HepG2 (cell line): ENCODE data around the gene RAB17. TPM values are rescaled to one million over a fixed set of nuclear protein-coding genes. Genes with fewer than 3 reads are reported as not detected.

Experiments used
- CREB3 ChIP-seq: sonication (generic); formaldehyde crosslinking; IDR thresholded peaks from 2 replicates; pipeline ENCODE4 v1.5.0; 2020; ENCODE audit warnings: missing genetic modification reagents
- GPN1 ChIP-seq: sonication (generic); formaldehyde crosslinking; IDR thresholded peaks from 2 replicates; pipeline ENCODE4 v1.5.1; 2020; ENCODE audit warnings: missing genetic modification reagents, borderline replicate concordance
- HOXA7 ChIP-seq: sonication (generic); formaldehyde crosslinking; IDR thresholded peaks from 2 replicates; pipeline ENCODE4 v1.8.1; 2022; ENCODE audit warnings: mild to moderate bottlenecking, missing genetic modification reagents, moderate library complexity
- KLF13 ChIP-seq: sonication (generic); formaldehyde crosslinking; IDR thresholded peaks from 2 replicates; pipeline ENCODE4 v1.4.0; 2020; ENCODE audit warnings: mild to moderate bottlenecking, missing genetic modification reagents
- MTF2 ChIP-seq: sonication (generic); formaldehyde crosslinking; IDR thresholded peaks from 2 replicates; pipeline ENCODE4 v1.5.0; 2020; ENCODE audit warnings: missing genetic modification reagents, borderline replicate concordance
- NFE2L1 ChIP-seq: sonication (generic); formaldehyde crosslinking; IDR thresholded peaks from 2 replicates; pipeline ENCODE4 v1.4.0; 2020; ENCODE audit warnings: missing genetic modification reagents, mild to moderate bottlenecking, borderline replicate concordance
- SALL1 ChIP-seq: sonication (generic); formaldehyde crosslinking; IDR thresholded peaks from 2 replicates; pipeline ENCODE4 v1.8.0; 2022; ENCODE audit warnings: mild to moderate bottlenecking, missing genetic modification reagents
- ZNF143 ChIP-seq: sonication (generic); formaldehyde crosslinking; IDR thresholded peaks from 2 replicates; pipeline ENCODE4 v1.4.0; 2020; ENCODE audit warnings: missing genetic modification reagents
- ZNF18 ChIP-seq: sonication (generic); formaldehyde crosslinking; IDR thresholded peaks from 2 replicates; pipeline ENCODE4 v1.8.0; 2022; ENCODE audit warnings: mild to moderate bottlenecking, missing genetic modification reagents; ENCODE audit not compliant: insufficient replicate concordance
- ZNF407 ChIP-seq: sonication (generic); formaldehyde crosslinking; IDR thresholded peaks from one replicate; pipeline ENCODE4 v1.5.1; 2020; ENCODE audit warnings: mild to moderate bottlenecking, missing genetic modification reagents; ENCODE audit errors: not compliant biosample characterization
- ZNF513 ChIP-seq: sonication (generic); formaldehyde crosslinking; conservative IDR thresholded peaks from 2 replicates; pipeline ENCODE4 v1.5.0; 2020; ENCODE audit warnings: missing genetic modification reagents
- ZNF530 ChIP-seq: sonication (generic); formaldehyde crosslinking; IDR thresholded peaks from 2 replicates; pipeline ENCODE4 v1.5.0; 2020; ENCODE audit warnings: low read depth, mild to moderate bottlenecking, missing genetic modification reagents
- ZNF570 ChIP-seq: sonication (generic); formaldehyde crosslinking; IDR thresholded peaks from 2 replicates; pipeline ENCODE4 v1.4.0; 2020; ENCODE audit warnings: mild to moderate bottlenecking, missing genetic modification reagents, borderline replicate concordance
- ZNF75D ChIP-seq: sonication (generic); formaldehyde crosslinking; IDR thresholded peaks from 2 replicates; pipeline ENCODE4 v1.8.1; 2023; ENCODE audit warnings: missing genetic modification reagents, mild to moderate bottlenecking, borderline replicate concordance
- ZNF816 ChIP-seq: sonication (generic); formaldehyde crosslinking; IDR thresholded peaks from 2 replicates; pipeline ENCODE4 v1.8.0; 2022; ENCODE audit warnings: missing genetic modification reagents, mild to moderate bottlenecking, borderline replicate concordance
- polyA plus RNA-seq, 8 experiments: library from polyadenylated mRNA; depleted of rRNA in 3 of 8; stranded (reverse) in 7 of 8; unstranded in 1 of 8; fragments of >200 nt; fragmentation: Illumina TruSeq in 4 of 8; extraction: Trizol in 4 of 8; gene quantifications; 2 replicates each; pipeline versions ENCODE4 v1.2.1 to v1.2.3, GENCODE V29; 2011 to 2016; ENCODE audit warnings: low read depth in 4 of 8, missing spikeins in 1 of 8, mixed read lengths in 1 of 8; ENCODE audit not compliant: insufficient read depth in 1 of 8
- total RNA-seq, 5 experiments: library from RNA; depleted of rRNA; stranded (reverse); fragments of >200 nt; fragmentation: Illumina TruSeq; extraction: Trizol; gene quantifications; 2 replicates each; pipeline ENCODE4 v1.2.3, GENCODE V29; 2016; ENCODE audit warnings: low read depth in 1 of 5

Gene RAB17
- total and polyA plus RNA-seq, 2 of the 13 experiments (the other 11 are each of a cell fraction or from before 2014, with no cell fraction given) = 68.0 to 124 TPM

GRCh38 chr2:237581751-237582746 is 8.5 kb downstream of the RAB17 start (continued):
- no peak for TF ChIP-seq KLF13 (CRISPR knock-in tag)
- TF ChIP-seq HOXA7 (CRISPR knock-in tag) = no peak
- TF ChIP-seq ZNF513 (CRISPR knock-in tag) = 0 out of 2 replicates have a peak, but pooled peaks have one; percentile 36
- TF ChIP-seq SALL1 (CRISPR knock-in tag) = peak; percentile 71
- TF ChIP-seq CREB3 (CRISPR knock-in tag) = no peak
- TF ChIP-seq ZNF75D = no peak
- TF ChIP-seq GPN1 = no peak
- no peak for TF ChIP-seq ZNF407 (CRISPR knock-in tag)
- TF ChIP-seq ZNF570 (CRISPR knock-in tag) = no peak
- TF ChIP-seq NFE2L1 (CRISPR knock-in tag) = no peak
- no peak for TF ChIP-seq ZNF530 (CRISPR knock-in tag)
- no peak for TF ChIP-seq ZNF18 (CRISPR knock-in tag)
- TF ChIP-seq ZNF816 (CRISPR knock-in tag) = no peak
- no peak for TF ChIP-seq MTF2 (CRISPR knock-in tag)
- no peak for TF ChIP-seq ZNF143
